Esophagus muscularis mucosa (tissue), 4 donors: ENCODE measurements around the gene INHBC. TPM values are rescaled to one million over a fixed set of nuclear protein-coding genes. Genes with fewer than 3 reads are reported as not detected.

ENCODE experiments used
- DNase-seq: peaks from one replicate; pipeline ENCODE4 v3.0.0-alpha.2; 2017; ENCODE audit errors: extremely low spot score
- H3K27ac ChIP-seq, 4 donors: fragments of 200-600 bp; sonication (generic); replicated peaks in 1 of 4; 1 replicate in 3 of 4; 2 replicates in 1 of 4; pipeline ENCODE4 v1.5.1; 2016 to 2019; ENCODE audit warnings: mild to moderate bottlenecking in 1 of 4
- H3K27me3 ChIP-seq, 4 donors: fragments of 200-600 bp; sonication (generic); one replicate each; pipeline versions ENCODE4 v1.5.1 to v1.6.0; 2016 to 2019
- H3K36me3 ChIP-seq, 4 donors: fragments of 200-600 bp; sonication (generic); one replicate each; pipeline ENCODE4 v1.5.1; 2016 to 2019
- H3K4me1 ChIP-seq, 4 donors: fragments of 200-600 bp; sonication (generic); one replicate each; pipeline ENCODE4 v1.5.1; 2016 to 2019
- H3K4me3 ChIP-seq, 4 donors: fragments of 200-600 bp; sonication (generic); 1 replicate in 2 of 4; 2 replicates in 2 of 4; pipeline ENCODE4 v1.5.1; 2016 to 2019; ENCODE audit warnings: mild to moderate bottlenecking in 4 of 4, moderate library complexity in 1 of 4
- H3K9me3 ChIP-seq, 4 donors: fragments of 200-600 bp; sonication (generic); 1 replicate in 3 of 4; 2 replicates in 1 of 4; pipeline ENCODE4 v1.5.1; 2016 to 2019
- EP300 ChIP-seq: sonication (generic); formaldehyde crosslinking; IDR thresholded peaks from one replicate; pipeline ENCODE4 v1.6.1; 2017; ENCODE audit warnings: antibody characterized with exemption
- POLR2A ChIP-seq: fragments of 450-650 bp; IDR thresholded peaks from one replicate; pipeline ENCODE4 v1.6.1; 2017; ENCODE audit warnings: antibody characterized with exemption, moderate library complexity, mild to moderate bottlenecking, low read depth
- POLR2AphosphoS5 ChIP-seq, 2 donors: sonication (generic); formaldehyde crosslinking; IDR thresholded peaks; one replicate each; pipeline ENCODE4 v1.6.1; 2017; ENCODE audit warnings: antibody characterized with exemption in 2 of 2
- WGBS: methylation state at CpG from one replicate; pipeline ENCODE4 v1.1.5; 2018; 5-methylcytosine and 5-hydroxymethylcytosine counted together
- intact Hi-C: fragments of 100-400 bp; cut with DNase I; formaldehyde crosslinking; loops from one replicate; pipeline ENCODE4 v1.15.1; 2023
- total RNA-seq, 4 donors: library from RNA; depleted of rRNA; stranded (reverse); fragments of >200 nt; gene quantifications; one replicate each; pipeline versions ENCODE4 v1.1.0 to v1.2.1, GENCODE V29; 2016
- TF ChIP-seq, protein P1 (sequence below), 3 experiments: fragments of 200-600 bp in 2 of 3; fragments of 450-650 bp in 1 of 3; sonication (generic) in 2 of 3; IDR thresholded peaks; one replicate each; pipeline ENCODE4 v1.5.1; 2017 to 2019; ENCODE audit warnings: antibody characterized with exemption in 3 of 3, mild to moderate bottlenecking in 2 of 3, moderate library complexity in 1 of 3

The INHBC gene
- total RNA-seq, 4 donors from 2014 or later, result not detected

- Histone ChIP-seq H3K36me3 (no peaks in the 10 kb centered on the region), H3K9me3 (no peaks in the 10 kb centered on the region), H3K4me1 (peaks cover 23 to 44% (median 40%) of the 10 kb centered on the region in 4 donors), H3K27me3 (peaks cover 0 to 18% (median 4%) of the 10 kb centered on the region in 4 donors), H3K27ac (peak overlapping the region; percentile 80 to 85 (median 82)), H3K4me3 (peak overlapping the region; percentile 64 to 79 (median 66))
- intact Hi-C loops, result no loop called here
- DNase-seq, result no peak
- TF ChIP-seq EP300 (no peak), POLR2A (no peak), POLR2AphosphoS5 (IDR thresholded peaks at IDR 0.05) (peak; percentile 72 to 74)
- TF ChIP-seq, protein P1, sequence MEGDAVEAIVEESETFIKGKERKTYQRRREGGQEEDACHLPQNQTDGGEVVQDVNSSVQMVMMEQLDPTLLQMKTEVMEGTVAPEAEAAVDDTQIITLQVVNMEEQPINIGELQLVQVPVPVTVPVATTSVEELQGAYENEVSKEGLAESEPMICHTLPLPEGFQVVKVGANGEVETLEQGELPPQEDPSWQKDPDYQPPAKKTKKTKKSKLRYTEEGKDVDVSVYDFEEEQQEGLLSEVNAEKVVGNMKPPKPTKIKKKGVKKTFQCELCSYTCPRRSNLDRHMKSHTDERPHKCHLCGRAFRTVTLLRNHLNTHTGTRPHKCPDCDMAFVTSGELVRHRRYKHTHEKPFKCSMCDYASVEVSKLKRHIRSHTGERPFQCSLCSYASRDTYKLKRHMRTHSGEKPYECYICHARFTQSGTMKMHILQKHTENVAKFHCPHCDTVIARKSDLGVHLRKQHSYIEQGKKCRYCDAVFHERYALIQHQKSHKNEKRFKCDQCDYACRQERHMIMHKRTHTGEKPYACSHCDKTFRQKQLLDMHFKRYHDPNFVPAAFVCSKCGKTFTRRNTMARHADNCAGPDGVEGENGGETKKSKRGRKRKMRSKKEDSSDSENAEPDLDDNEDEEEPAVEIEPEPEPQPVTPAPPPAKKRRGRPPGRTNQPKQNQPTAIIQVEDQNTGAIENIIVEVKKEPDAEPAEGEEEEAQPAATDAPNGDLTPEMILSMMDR (IDR thresholded peaks at IDR 0.05), result peak; percentile 94 to 98 (median 97)
- WGBS, result 2% methylated on average over 16 of the region's 28 CpGs
These were observed 27.8 kb downstream of the INHBC start for GRCh38 chr12:57462251-57462911.

GRCh38 chr12:57462912-57463253, 28.3 kb downstream of the INHBC start:
- TF ChIP-seq EP300 (no peak), POLR2A (no peak), POLR2AphosphoS5 (IDR thresholded peaks at IDR 0.05) (no peak)
- TF ChIP-seq, protein P1 (IDR thresholded peaks at IDR 0.05), result no peak
- Histone ChIP-seq H3K27ac (peak overlapping the region; percentile 80 to 85 (median 82)), H3K9me3 (no peaks in the 10 kb centered on the region), H3K4me1 (peaks cover 23 to 44% (median 40%) of the 10 kb centered on the region in 4 donors), H3K27me3 (peaks cover 0 to 23% (median 4%) of the 10 kb centered on the region in 4 donors), H3K36me3 (no peaks in the 10 kb centered on the region), H3K4me3 (peak overlapping the region; percentile 64 to 79 (median 66))
- intact Hi-C loops, result no loop called here
- 37% methylated on average over 3 of the region's 5 CpGs for WGBS
- DNase-seq, result no peak

- 95% methylated on average over 12 of the region's 12 CpGs for WGBS
- intact Hi-C loops, result no loop called here
These were observed 30.0 kb downstream of the INHBC start for GRCh38 chr12:57464569-57464968.

DNA sequence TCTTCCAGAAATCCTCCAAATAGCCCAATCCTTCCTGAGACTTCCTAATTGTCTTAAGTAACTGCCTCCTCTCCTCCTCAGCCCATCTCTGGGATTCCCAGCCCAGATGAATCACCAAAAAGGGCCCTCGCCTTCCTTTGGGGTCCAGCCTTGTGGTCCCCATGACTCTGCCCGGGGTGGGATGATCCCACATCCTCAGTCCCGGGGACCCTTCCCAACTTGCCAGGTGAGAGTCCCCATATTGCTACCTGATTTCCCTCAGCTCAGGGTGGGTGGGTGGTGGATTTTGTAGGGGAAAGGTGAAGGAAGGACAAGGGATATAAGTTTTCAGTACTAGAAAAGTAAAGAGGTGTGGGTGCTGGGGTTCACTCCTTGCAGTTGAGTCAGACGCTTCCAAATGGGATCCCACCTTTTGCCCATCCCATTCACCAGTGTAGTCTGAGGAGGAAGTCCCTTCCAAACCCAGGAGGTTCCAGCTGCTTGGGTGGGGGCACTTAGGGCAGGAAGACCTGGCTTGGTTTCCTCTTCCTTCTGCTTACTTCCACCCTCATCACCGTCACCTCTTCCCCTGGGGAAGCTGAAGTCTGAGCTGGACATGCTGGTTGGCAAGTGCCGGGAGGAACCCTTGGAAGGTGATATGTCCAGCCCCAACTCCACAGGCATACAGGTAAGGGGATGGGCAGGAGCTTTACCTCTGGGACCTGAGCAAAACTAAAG, 30.6 kb downstream of the INHBC start:
- TF ChIP-seq EP300 (no peak), POLR2AphosphoS5 (IDR thresholded peaks at IDR 0.05) (no peak), POLR2A (no peak)
- TF ChIP-seq, protein P1 (IDR thresholded peaks at IDR 0.05), result no peak
- H3K4me1 ChIP-seq, result peaks cover 13 to 29% (median 26%) of the 10 kb centered on the region in 4 donors
- no peak for DNase-seq
- peaks cover 0 to 45% (median 4%) of the 10 kb centered on the region in 4 donors for H3K27me3 ChIP-seq
- 83% methylated on average over 6 of the region's 6 CpGs for WGBS
- H3K36me3 ChIP-seq, result no peaks in the 10 kb centered on the region
- no peaks in the 10 kb centered on the region for H3K9me3 ChIP-seq
- no peak overlapping the region for H3K4me3 ChIP-seq
- H3K27ac ChIP-seq, result no peak overlapping the region
- intact Hi-C loops, result no loop called here

More at GRCh38 chr12:57464569-57464968, 30.0 kb downstream of the INHBC start:
- Histone ChIP-seq H3K4me3 (no peak overlapping the region), H3K36me3 (no peaks in the 10 kb centered on the region), H3K27me3 (peaks cover 0 to 39% (median 4%) of the 10 kb centered on the region in 4 donors), H3K27ac (no peak overlapping the region), H3K9me3 (no peaks in the 10 kb centered on the region), H3K4me1 (peaks cover 16 to 35% (median 31%) of the 10 kb centered on the region in 4 donors)
- TF ChIP-seq EP300, result no peak
- TF ChIP-seq, protein P1 (IDR thresholded peaks at IDR 0.05), result no peak
- no peak for DNase-seq
